GM11168 (cell line): ENCODE measurements around the gene AGO3.

ENCODE experiments used
- in situ Hi-C: fragments of 300-500 bp; cut with MboI; formaldehyde crosslinking; loops from one replicate; pipeline ENCODE4 v1.12.0; 2022; ENCODE audit warnings: low sequenced_read_pairs; ENCODE audit not compliant: unreplicated experiment

AGO3 gene

GRCh38 chr1:35980090-35980489 is 49.2 kb downstream of the AGO3 start:
- in situ Hi-C loops = no loop called here

DNA sequence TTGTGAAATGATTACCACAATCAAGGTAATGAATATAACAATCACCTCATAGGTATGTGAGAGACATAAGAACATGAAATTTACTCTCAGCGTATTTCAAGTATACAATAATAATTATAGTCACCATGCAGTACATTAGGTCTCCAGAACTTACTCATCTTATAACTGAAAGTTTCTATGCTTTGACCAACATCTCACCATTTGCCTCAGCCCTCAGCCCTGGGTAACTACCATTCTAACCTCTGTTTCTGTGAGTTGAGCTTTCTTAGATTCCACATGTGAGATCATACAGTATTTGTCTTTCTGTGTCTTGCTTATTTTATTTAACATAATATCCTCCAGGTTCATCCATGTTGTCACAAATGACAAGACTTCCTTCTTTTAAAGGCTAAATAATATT is 57.3 kb downstream of the AGO3 start:
- in situ Hi-C loops = no loop called here

- in situ Hi-C loops = no loop called here
Observed at GRCh38 chr1:36006941-36007500, 76.1 kb downstream of the AGO3 start.

- in situ Hi-C loops = no loop called here
Observed at GRCh38 chr1:36007741-36008140, 76.8 kb downstream of the AGO3 start.

DNA sequence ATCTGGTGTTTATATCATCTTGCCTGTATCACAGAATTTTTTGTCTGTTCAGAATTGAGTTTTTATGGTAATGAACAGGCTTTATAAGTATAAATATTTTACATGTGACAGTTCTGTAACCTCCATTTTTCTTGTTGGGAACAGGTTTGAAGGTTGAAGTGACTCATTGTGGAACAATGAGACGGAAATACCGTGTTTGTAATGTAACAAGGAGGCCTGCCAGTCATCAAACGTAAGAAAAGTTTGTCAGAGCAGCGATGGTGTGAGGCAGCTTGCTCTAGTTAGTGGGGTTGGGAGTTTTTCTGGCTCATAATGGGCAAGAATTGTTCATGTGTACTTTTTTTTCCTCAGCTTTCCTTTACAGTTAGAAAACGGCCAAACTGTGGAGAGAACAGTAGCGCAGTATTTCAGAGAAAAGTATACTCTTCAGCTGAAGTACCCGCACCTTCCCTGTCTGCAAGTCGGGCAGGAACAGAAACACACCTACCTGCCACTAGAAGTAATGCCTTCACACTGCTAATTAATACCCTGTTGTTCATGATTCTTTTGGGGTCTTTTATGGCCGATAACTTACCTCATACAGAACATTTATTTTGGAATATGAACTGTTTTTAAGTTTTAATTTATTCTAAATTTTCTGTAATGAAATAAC is 77.8 kb downstream of the AGO3 start:
- in situ Hi-C loops = no loop called here

DNA sequence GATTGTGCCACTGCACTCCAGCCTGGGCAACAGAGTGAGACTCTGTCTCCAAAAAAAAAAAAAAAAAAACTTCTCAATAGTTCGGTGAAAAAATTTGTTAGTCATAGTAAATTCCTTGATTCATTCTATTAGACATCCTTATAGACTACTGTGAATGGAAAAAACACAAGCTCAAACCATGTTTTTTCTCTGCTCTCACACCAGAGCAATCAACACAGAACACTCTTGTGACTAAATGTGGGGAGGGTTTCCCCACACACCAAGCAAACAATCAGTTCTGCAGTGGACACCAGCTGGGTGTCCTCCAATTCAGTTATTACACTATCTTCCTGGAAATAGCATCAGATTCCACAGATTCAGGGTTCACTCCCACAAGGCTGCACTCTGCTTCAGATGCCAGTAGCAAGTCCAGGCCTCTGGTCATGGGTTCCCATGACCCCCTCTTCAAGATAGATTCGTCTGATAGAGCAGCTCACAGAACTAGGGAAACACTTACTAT is 83.9 kb downstream of the AGO3 start:
- in situ Hi-C loops = no loop called here

GRCh38 chr1:36016686-36017085 is 85.8 kb downstream of the AGO3 start:
- in situ Hi-C loops = no loop called here

- in situ Hi-C loops = loop anchor here (10.0 kb wide), 1 partner anchor 78 kb away; no protein-coding TSS in a partner anchor
Observed at GRCh38 chr1:36023098-36023769, 92.3 kb downstream of the AGO3 start.

DNA sequence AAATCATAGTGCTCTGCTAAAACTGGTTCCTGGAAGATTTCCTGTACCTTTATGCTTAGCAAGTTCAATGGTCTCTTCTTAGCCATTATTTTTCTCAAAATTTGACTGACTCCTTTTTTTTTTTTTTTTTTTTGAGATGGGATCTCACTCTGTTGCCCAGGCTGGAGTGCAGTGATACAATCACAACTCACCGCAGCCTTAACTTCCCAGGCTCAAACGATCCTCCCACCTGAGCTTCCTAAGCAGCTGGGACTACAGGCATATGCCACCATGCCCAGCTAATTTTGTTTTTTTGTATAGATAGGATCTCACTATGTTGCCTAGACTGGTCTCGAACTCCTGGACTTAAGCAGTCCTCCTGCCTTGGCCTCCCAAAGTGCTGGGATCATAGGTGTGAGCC is 93.1 kb downstream of the AGO3 start:
- in situ Hi-C loops = loop anchor here (10.0 kb wide), 1 partner anchor 79 kb away; no protein-coding TSS in a partner anchor

DNA sequence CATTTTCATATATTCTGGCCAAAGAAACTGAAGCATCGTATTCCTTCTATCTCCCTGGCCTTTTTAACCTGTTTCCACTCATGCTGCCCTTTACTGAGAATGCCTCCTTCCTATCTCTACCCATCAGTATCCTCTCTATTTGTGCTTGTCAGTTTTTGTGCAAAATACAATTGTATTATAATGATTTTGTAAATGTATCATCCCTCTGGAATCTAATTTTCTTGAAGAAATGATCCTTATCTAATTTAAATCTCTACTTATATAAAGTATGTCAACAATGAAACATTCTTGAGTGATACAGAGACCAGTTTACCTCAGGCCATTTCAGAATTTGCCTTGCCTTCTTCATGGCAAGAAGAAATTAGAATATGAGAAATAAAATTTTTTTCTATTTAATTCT is 93.9 kb downstream of the AGO3 start:
- in situ Hi-C loops = loop anchor here (10.0 kb wide), 1 partner anchor 80 kb away; no protein-coding TSS in a partner anchor

GRCh38 chr1:36027766-36028165 is 96.9 kb downstream of the AGO3 start:
- in situ Hi-C loops = loop anchor here (10.0 kb wide), 1 partner anchor 83 kb away; no protein-coding TSS in a partner anchor

- in situ Hi-C loops = no loop called here
Observed at GRCh38 chr1:36031441-36031840, 100.5 kb downstream of the AGO3 start.

DNA sequence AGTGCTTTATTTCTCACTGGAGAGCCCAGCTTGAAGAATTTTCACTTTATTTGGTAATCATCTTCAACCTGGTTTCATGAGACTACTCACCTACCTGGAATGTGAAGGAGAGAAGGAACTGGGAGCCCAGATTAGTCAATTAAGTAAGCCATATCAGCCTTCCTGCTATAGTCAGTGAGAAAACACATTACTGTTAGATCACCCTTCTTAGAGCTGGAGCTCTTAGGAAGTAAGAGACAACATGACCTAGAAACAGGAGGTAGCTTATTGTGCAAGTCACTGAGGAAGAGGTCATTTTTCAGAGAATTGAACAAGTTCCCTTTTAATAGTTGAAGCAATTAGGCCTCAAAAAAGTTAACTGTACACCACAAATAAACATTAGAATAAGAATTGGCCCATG is 103.8 kb downstream of the AGO3 start:
- in situ Hi-C loops = no loop called here

GRCh38 chr1:36035154-36035553 is 104.2 kb downstream of the AGO3 start:
- in situ Hi-C loops = no loop called here

- in situ Hi-C loops = no loop called here
Observed at GRCh38 chr1:36040238-36040637, 109.3 kb downstream of the AGO3 start.

DNA sequence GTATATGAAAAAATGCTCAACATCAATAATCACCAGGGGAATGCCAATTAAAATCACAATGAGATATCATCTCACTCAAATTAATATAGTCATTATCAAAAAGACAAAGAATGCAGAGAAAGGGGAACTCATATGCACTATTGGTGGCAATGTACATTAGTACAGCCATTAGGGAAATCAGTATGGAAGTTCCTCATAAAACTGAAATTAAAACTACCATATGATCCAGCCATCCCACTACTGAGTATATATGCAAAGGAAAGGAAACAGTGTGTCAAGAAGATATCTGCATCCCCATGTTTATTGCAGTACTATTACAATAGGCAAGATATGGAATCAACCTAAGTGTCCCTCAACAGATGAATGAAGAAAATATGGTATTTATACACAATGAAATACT is 120.9 kb downstream of the AGO3 start:
- in situ Hi-C loops = no loop called here

DNA sequence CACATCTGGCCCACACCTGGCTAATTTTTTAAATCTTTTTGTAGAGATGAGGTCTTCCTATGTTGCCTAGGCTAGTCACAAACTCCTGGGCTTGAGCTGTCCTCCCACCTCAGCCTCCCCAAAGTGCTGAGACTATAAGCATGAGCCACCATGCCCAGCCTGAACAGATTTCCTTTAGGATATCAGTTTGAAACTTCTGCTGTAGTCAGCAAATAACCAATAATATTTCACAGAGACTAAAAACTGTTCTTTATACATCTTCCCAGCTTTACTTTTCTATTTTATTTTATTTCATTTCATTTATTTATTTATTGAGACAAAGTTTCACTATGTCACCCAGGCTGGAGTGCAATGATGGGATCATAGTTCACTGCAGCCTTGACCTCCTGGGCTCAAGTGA is 123.1 kb downstream of the AGO3 start:
- in situ Hi-C loops = no loop called here

DNA sequence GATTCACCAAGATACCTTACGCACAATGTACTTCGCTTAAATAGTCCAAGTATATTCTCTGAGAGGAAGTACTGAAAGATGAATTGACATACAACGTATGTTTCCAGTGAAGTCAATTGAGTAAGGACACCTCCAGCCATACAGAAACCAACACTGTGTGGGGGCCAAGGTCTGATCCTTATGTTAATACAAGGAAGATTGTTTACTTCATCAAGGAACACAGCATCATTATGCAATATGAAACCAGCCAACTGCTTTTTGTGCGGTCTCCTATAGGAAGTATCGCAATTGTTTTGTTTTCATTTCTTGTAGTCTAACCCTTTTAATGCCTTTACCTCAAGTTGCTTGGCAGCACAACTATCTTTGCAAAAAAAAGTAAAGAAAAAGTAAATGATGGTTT is 124.8 kb downstream of the AGO3 start:
- in situ Hi-C loops = no loop called here

GRCh38 chr1:36062315-36062714 is 131.4 kb downstream of the AGO3 start:
- in situ Hi-C loops = no loop called here

- in situ Hi-C loops = no loop called here
Observed at GRCh38 chr1:36067871-36068270, 137.0 kb downstream of the AGO3 start.

- in situ Hi-C loops = no loop called here
Observed at GRCh38 chr1:36068866-36069265, 138.0 kb downstream of the AGO3 start.
